GM19035 (cell line): Measurements from ENCODE around the gene TAOK2.
"Not testable (repeated sequence)": the region's sequence is repeated elsewhere in the genome, so short reads cannot be mapped to it uniquely, and the experiment has no call there.

Source experiments
- ATAC-seq: cut with Tn5 transposase; IDR thresholded peaks from one replicate; pipeline ENCODE4 v1.9.1; 2021; ENCODE audit not compliant: unreplicated experiment

The TAOK2 gene

GRCh38 chr16:30002614-30003346 lies 29.1 kb downstream of the TAOK2 start:
- ATAC-seq = no peak

- ATAC-seq = no peak
Observed at GRCh38 chr16:30003670-30004423, 30.2 kb downstream of the TAOK2 start.

DNA sequence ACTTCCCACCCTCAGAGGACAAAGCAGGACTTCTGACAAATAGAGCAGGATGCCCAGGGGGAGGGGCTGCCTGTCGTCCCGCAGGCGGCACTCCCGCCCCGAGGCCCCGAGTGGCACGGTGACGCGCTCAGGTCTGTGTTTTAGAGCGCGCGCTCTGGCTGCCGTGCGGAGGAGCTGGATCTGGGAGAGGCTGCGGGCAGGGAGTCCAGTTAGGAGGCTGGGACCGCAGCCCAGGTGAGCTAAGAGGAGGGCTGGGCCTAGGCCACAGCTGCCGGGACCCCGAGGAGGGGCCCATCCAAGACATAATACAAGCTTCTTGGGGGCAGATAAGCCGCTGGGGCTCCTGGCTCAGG lies 30.7 kb downstream of the TAOK2 start:
- ATAC-seq = no peak

- no peak for ATAC-seq
Observed at GRCh38 chr16:30004811-30005242, 31.2 kb downstream of the TAOK2 start.

- ATAC-seq = no peak
Observed at GRCh38 chr16:30005341-30006094, 31.9 kb downstream of the TAOK2 start.

GRCh38 chr16:30006095-30006473 lies 32.4 kb downstream of the TAOK2 start:
- no peak for ATAC-seq

DNA sequence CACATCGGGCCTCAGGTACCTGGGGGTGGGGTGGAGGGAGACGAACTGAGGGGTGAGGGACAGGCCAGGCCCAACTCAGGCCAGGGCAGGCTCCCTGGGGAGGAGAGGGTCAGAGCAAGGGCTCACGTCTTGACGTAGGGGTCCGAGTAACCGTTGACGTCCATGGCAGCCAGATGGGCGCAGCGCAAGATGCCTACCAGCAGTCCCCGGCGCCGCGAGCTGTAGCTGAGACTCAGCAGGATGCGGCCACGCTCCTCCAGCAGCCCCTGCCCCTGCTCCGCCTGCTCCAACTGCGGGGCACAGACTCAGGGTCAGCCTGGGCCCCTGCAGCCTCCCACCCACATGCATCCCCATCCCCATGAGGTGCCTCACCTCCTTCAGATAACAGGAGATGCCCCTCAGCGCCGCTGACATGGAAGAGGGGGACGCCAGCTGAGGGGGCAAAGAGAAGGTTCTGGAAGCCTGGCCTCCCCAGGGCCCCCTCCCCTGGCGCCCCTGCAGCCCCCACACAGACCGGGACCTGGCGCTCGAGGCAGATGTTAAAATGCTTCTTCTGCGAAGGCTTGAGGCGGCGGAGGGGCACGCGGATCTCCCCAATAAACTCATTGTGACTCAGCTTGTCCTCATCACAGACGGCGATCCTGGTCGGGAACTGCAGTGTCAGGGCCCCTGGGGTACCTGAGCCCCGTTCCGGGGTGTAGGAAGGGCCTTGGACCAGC lies 33.1 kb downstream of the TAOK2 start:
- ATAC-seq = no peak

DNA sequence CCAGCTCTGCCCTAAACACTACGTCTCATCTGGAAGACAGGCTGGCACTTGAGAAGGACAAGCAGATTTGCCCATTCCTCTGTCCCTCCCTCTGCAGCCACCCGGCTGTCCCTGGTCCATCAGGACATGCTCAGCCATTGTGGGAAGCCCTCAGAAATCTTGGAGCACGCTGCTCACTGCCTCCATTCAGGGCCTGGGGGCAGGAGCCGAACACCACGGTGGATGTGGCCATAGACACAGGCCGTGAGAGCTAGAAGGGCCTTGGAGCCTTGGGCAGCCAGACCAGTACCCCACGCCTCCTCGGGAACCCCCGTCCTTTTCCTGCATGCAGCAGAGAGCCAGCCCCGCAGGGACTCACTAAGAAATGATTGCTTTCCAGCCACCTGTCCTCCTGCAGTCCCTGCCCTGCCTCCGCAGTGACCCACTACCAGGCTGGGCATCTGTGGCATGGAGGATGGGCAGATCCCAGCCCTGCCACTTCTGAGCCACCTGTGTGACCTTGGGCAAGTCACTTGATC lies 33.8 kb downstream of the TAOK2 start:
- ATAC-seq = no peak

- ATAC-seq = no peak
Observed at GRCh38 chr16:30009085-30009862, 35.6 kb downstream of the TAOK2 start.

- ATAC-seq = no peak
Observed at GRCh38 chr16:30009990-30010843, 36.5 kb downstream of the TAOK2 start.

DNA sequence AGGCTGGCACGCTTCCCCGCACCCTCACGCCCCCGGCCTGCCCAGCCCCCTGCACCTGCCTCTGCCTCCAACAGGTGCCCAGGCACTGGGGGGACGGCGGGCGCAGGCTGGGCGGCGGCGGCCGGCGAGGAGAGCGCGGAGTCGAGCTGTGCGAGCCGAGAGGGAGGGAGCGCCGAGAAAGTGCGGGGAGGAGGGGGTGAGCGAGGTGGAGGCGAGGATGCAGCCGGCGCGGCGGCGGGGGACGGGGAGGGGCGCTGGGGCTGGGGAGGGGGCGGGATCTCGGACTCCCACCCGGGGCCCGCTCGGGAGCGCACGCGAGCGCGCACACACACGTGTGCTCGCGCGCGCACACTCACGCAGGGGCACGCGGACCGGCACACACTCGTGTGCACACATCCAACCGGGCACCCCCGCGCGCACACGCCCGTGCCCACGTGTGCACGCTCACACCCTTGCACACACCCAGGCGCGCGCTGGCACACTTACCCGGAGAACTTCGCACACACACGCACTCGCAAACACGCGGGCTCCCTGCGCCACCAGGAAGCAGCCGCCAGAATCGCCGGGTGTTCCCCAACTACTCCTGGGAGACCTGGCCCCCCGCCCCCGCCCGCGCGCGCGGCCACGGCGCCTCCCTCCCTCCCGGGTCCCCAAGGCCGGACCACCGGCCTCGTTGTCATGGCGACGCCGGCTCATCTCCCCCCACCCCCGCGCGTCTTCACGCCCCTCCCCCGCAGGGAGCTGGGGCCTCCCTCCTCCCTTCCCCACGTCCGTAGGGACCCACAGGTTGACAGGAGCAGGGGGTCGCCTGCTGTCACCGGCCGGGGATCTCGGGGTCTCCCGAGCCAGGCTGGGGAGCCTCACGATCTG lies 37.4 kb downstream of the TAOK2 start, which contains the start of gene DOC2A:
Gene DOC2A, minus strand, starts transcription at position 184 of the 870 bp plus-strand sequence. CDS start 805 bp downstream, outside the sequence.
- no peak for ATAC-seq

- ATAC-seq = no peak
Observed at GRCh38 chr16:30011714-30012504, 38.2 kb downstream of the TAOK2 start.

GRCh38 chr16:30012598-30012997 lies 38.9 kb downstream of the TAOK2 start:
- ATAC-seq = not testable (repeated sequence)

DNA sequence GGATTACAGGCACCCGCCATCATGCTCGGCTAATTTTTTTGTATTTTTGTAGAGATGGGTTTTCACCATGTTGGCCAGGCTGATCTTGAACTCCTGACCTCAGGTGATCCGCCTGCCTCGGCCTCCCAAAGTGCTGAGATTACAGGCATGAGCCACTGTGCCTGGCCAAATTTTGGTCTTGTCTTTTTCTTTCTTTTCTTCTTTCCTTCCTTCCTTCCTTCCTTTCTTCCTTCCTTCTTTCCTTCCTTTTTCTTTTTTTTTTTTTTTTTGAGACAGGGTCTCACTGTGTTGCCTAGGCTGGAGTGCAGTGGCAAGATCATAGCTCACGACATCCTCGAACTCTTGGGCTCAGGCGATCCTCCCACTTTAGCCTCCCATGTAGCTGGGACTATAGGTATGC lies 41.8 kb downstream of the TAOK2 start:
- not testable (repeated sequence) for ATAC-seq

DNA sequence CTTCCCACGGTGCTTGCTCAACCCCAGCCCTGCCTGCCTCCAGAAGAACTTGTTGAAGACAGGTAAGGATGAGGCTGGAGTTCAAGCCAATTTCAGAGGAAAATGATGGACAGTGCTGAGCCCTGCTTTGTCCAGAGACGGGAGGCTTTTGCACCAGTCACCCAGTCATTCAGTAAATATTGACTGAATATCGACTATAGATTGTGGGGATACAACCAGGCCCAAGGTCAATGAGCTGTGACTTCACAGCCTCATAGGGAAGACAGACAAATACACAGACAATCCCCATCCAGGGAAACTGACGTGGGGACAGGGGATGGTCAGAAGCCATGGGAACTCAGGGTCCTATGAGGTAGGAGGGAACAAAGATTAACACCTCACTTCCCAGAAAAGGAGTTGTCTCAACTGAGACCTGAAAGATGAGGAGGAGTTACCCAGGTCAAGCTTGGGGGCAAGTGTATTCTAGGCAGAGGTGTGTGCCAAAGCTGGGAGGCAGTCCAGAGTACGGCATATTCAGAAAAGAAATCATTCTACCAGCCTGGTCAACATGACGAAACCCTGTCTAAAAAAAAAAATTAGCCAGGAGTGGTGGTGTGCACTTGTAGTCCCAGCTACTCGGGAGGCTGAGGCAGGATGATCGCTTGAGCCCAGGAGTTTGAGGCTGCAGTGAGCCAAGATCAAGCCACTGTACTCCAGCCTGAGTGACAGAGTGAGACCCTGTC lies 43.0 kb downstream of the TAOK2 start:
- no peak for ATAC-seq

DNA sequence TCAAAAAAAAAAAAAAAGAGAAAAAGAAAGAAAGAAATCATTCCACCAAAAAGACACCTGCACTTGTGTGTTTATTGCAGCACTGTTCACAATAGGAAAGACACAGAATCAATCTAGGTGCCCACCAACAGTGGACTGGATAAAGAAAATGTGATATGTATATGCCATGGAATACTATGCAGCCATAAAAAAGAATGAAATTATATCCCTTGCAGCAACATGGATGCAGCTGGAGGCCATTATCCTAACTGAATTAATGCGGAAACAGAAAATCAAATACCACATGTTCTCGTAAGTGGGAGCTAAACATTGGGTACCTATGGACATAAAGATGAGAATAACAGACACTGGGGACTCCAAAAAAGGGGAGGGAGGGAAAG lies 43.6 kb downstream of the TAOK2 start:
- no peak for ATAC-seq

- ATAC-seq = not testable (repeated sequence)
Observed at GRCh38 chr16:30017937-30018336, 44.3 kb downstream of the TAOK2 start.
